Measurements from ENCODE around the gene ZNF800.

Gene ZNF800

DNA sequence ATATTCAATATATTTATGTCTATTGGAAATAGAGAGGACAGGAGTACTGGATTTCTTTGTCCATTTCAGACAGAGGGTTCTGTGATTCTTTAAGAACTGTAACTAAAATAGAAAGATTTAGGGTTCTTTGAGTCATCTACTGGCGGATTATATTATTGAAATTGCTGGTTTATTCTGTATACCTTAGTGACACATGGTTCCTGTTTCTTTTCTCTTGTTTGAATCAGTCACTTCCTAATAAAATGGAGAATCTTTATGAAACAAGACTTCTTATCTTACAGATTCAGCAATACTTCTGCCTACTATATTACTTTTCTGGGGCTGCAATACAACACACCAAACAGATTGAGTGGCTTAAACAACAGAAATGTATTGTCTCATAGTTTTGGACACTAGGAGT is 20.8 kb upstream of the ZNF800 start:
- Histone ChIP-seq H3K23ac (ENCODE audit: low read length in 2 of 2) (no peak overlapping the region), H3K4ac (ENCODE audit: low read depth in 1 of 2, low read length in 2 of 2) (no peak overlapping the region), H3K14ac (ENCODE audit: low read length in 2 of 2) (no peak overlapping the region), H2BK15ac (ENCODE audit: low read depth, poor library complexity, severe bottlenecking) (no peak overlapping the region), H3K18ac (ENCODE audit: low read depth in 1 of 2, low read length in 2 of 2) (no peak overlapping the region), H2BK5ac (ENCODE audit: low read depth, low read length, poor library complexity, severe bottlenecking) (no peak overlapping the region), H3K4me1 (ENCODE audit: control insufficient read depth, insufficient read depth, low read depth, low read length) (no peaks in the 10 kb centered on the region), H3K9ac (ENCODE audit: low read length) (no peak overlapping the region), H3K27ac (ENCODE audit: low read length, poor library complexity, severe bottlenecking) (no peak overlapping the region), H2BK120ac (ENCODE audit: low read depth, low read length) (no peak overlapping the region), H2AK5ac (ENCODE audit: low read length, severe bottlenecking) (no peak overlapping the region), H3K4me3 (ENCODE audit: insufficient read depth in 1 of 2, low read depth in 1 of 2, low read length in 2 of 2) (no peak overlapping the region), H2BK12ac (ENCODE audit: low read length in 2 of 2) (no peak overlapping the region), H3K9me3 (ENCODE audit: control insufficient read depth, low read length) (no peaks in the 10 kb centered on the region), H3K27me3 (ENCODE audit: control insufficient read depth in 1 of 2, insufficient read depth in 1 of 2, low read length in 2 of 2) (no peaks in the 10 kb centered on the region), H4K8ac (ENCODE audit: low read length) (no peak overlapping the region), H3K4me2 (ENCODE audit: low read length, poor library complexity, severe bottlenecking) (no peak overlapping the region), H2AFZ (ENCODE audit: low read depth, low read length) (no peak overlapping the region), H4K91ac (ENCODE audit: low read length) (no peak overlapping the region), H3K79me1 (replicated peaks; ENCODE audit: low read length, poor library complexity, severe bottlenecking) (no peaks in the 10 kb centered on the region), H3K36me3 (ENCODE audit: control insufficient read depth in 1 of 2, insufficient read depth in 2 of 2, low read depth in 1 of 2, low read length in 2 of 2) (no peaks in the 10 kb centered on the region)
- no peak for DNase-seq
- no CpG with 5 or more reads among the region's 1 CpG for WGBS

DNA sequence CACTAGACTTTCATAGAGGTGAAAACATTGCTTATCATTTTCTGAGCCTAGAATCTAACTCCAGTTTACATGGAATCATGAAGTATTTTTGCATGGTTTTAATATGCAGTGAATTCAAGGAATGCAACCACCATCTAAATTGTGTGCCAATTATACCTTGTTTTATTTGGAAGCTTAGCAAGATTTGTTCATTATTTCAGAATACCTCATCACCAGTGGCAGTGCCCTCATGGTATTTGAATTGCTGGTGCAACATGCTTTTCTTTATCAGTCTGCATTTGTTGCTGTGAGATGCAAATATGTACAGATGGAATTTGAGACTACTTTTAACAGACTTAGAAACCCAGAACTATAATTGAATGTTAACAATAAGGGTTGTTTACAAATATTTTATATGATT is 18.7 kb upstream of the ZNF800 start:
- H4K8ac ChIP-seq (ENCODE audit: low read length): no peak overlapping the region
- H3K9ac ChIP-seq (ENCODE audit: low read length): no peak overlapping the region
- no peak overlapping the region for H3K27ac ChIP-seq (ENCODE audit: low read length, poor library complexity, severe bottlenecking)

DNA sequence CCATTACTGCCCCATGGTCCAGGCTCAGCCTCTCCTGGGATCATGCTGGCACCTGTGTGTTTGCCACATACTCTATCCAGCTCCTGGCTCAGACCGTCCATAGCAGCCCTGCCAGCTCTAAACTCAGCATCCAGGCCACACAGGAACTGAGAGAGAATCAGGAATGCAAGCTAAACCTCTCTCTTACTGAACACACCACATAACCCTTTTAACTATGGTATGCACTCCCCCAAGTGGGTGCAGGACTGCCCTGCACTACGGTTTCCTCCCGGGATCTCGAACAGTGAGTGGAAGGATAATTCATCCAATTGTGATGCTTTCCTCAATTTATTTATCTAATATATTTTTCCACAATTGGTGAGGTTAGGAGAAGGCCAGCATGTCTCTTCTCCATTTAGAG is 17.1 kb upstream of the ZNF800 start:
- peaks cover 3 to 11% of the 10 kb centered on the region in 2 experiments for H3K27me3 ChIP-seq (ENCODE audit: control insufficient read depth in 1 of 2, insufficient read depth in 1 of 2, low read length in 2 of 2)
- no peaks in the 10 kb centered on the region for H3K79me1 ChIP-seq (replicated peaks; ENCODE audit: low read length, poor library complexity, severe bottlenecking)
- H3K9ac ChIP-seq (ENCODE audit: low read length): no peak overlapping the region
- no peak overlapping the region for H4K8ac ChIP-seq (ENCODE audit: low read length)
- no peak overlapping the region for H3K23ac ChIP-seq (ENCODE audit: low read length in 2 of 2)
- H3K36me3 ChIP-seq (ENCODE audit: control insufficient read depth in 1 of 2, insufficient read depth in 2 of 2, low read depth in 1 of 2, low read length in 2 of 2): no peaks in the 10 kb centered on the region
- no peak overlapping the region for H3K4ac ChIP-seq (ENCODE audit: low read depth in 1 of 2, low read length in 2 of 2)
- H2AFZ ChIP-seq (ENCODE audit: low read depth, low read length): no peak overlapping the region
- H2BK120ac ChIP-seq (ENCODE audit: low read depth, low read length): no peak overlapping the region
- WGBS: 75% methylated on average over 1 of the region's 4 CpGs
- no peak overlapping the region for H2BK12ac ChIP-seq (ENCODE audit: low read length in 2 of 2)
- no peak overlapping the region for H3K27ac ChIP-seq (ENCODE audit: low read length, poor library complexity, severe bottlenecking)
- no peak overlapping the region for H4K91ac ChIP-seq (ENCODE audit: low read length)
- no peak overlapping the region for H2BK5ac ChIP-seq (ENCODE audit: low read depth, low read length, poor library complexity, severe bottlenecking)
- no peaks in the 10 kb centered on the region for H3K4me1 ChIP-seq (ENCODE audit: control insufficient read depth, insufficient read depth, low read depth, low read length)
- H2BK15ac ChIP-seq (ENCODE audit: low read depth, poor library complexity, severe bottlenecking): no peak overlapping the region
- H3K9me3 ChIP-seq (ENCODE audit: control insufficient read depth, low read length): no peaks in the 10 kb centered on the region
- no peak overlapping the region for H3K18ac ChIP-seq (ENCODE audit: low read depth in 1 of 2, low read length in 2 of 2)
- no peak overlapping the region for H3K4me2 ChIP-seq (ENCODE audit: low read length, poor library complexity, severe bottlenecking)
- H2AK5ac ChIP-seq (ENCODE audit: low read length, severe bottlenecking): no peak overlapping the region
- DNase-seq: no peak
- H3K4me3 ChIP-seq (ENCODE audit: insufficient read depth in 1 of 2, low read depth in 1 of 2, low read length in 2 of 2): no peak overlapping the region
- no peak overlapping the region for H3K14ac ChIP-seq (ENCODE audit: low read length in 2 of 2)

More for the DNA sequence above, 18.7 kb upstream of the ZNF800 start:
- H2AFZ ChIP-seq (ENCODE audit: low read depth, low read length): no peak overlapping the region
- H3K18ac ChIP-seq (ENCODE audit: low read depth in 1 of 2, low read length in 2 of 2): no peak overlapping the region
- H3K36me3 ChIP-seq (ENCODE audit: control insufficient read depth in 1 of 2, insufficient read depth in 2 of 2, low read depth in 1 of 2, low read length in 2 of 2): no peaks in the 10 kb centered on the region
- DNase-seq: no peak
- H2BK120ac ChIP-seq (ENCODE audit: low read depth, low read length): no peak overlapping the region
- no peak overlapping the region for H3K4me3 ChIP-seq (ENCODE audit: insufficient read depth in 1 of 2, low read depth in 1 of 2, low read length in 2 of 2)
- no peak overlapping the region for H3K14ac ChIP-seq (ENCODE audit: low read length in 2 of 2)
- H2BK15ac ChIP-seq (ENCODE audit: low read depth, poor library complexity, severe bottlenecking): no peak overlapping the region
- no peaks in the 10 kb centered on the region for H3K4me1 ChIP-seq (ENCODE audit: control insufficient read depth, insufficient read depth, low read depth, low read length)
- no peak overlapping the region for H2BK5ac ChIP-seq (ENCODE audit: low read depth, low read length, poor library complexity, severe bottlenecking)
- H3K4me2 ChIP-seq (ENCODE audit: low read length, poor library complexity, severe bottlenecking): no peak overlapping the region
- no peak overlapping the region for H3K4ac ChIP-seq (ENCODE audit: low read depth in 1 of 2, low read length in 2 of 2)
- no peak overlapping the region for H2BK12ac ChIP-seq (ENCODE audit: low read length in 2 of 2)
- H3K79me1 ChIP-seq (replicated peaks; ENCODE audit: low read length, poor library complexity, severe bottlenecking): no peaks in the 10 kb centered on the region
- no peak overlapping the region for H2AK5ac ChIP-seq (ENCODE audit: low read length, severe bottlenecking)
- no peak overlapping the region for H3K23ac ChIP-seq (ENCODE audit: low read length in 2 of 2)
- peaks cover 3 to 9% of the 10 kb centered on the region in 2 experiments for H3K27me3 ChIP-seq (ENCODE audit: control insufficient read depth in 1 of 2, insufficient read depth in 1 of 2, low read length in 2 of 2)
- no peaks in the 10 kb centered on the region for H3K9me3 ChIP-seq (ENCODE audit: control insufficient read depth, low read length)
- H4K91ac ChIP-seq (ENCODE audit: low read length): no peak overlapping the region

DNA sequence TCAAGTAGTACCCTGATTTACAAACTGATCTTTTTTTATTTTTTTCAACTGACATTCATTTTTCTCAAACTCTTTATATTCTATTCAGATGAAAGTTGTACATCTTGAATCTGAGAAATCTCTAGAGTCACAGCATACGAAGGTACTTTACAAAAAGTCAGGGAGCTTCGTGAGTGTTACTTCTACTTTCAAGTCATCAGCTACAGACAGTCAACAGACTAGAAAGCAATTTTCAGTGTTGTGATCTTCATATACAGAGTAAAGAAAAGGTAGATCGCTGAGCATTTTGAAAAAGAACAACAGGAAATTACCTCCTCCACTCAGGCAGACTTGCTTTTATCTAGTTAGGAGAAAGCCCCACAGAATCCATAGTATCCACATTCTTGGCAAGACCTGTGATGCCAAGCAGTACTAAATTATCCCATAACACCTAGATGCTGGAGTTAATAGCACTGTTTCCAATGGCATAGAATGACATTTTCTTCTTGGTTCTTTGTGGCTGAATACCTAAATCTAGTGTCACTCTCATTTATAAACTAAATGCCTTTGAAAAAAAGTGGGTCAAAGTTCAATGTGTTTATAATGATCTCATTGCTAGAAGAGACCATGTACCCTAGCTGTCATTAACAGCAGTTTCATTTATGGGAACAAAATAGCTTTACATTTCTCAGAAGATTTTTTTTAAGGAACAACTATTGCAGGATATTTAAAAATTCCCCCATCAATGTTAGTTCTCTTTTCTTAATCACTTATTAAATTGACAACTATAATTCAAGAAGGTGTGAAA is 12.0 kb upstream of the ZNF800 start:
- no peak overlapping the region for H3K9ac ChIP-seq (ENCODE audit: low read length)
- H4K91ac ChIP-seq (ENCODE audit: low read length): no peak overlapping the region
- no peaks in the 10 kb centered on the region for H3K4me1 ChIP-seq (ENCODE audit: control insufficient read depth, insufficient read depth, low read depth, low read length)
- no peak overlapping the region for H3K14ac ChIP-seq (ENCODE audit: low read length in 2 of 2)
- no peak overlapping the region for H2BK120ac ChIP-seq (ENCODE audit: low read depth, low read length)
- no peaks in the 10 kb centered on the region for H3K36me3 ChIP-seq (ENCODE audit: control insufficient read depth in 1 of 2, insufficient read depth in 2 of 2, low read depth in 1 of 2, low read length in 2 of 2)
- no peak overlapping the region for H3K4ac ChIP-seq (ENCODE audit: low read depth in 1 of 2, low read length in 2 of 2)
- no peak overlapping the region for H2BK12ac ChIP-seq (ENCODE audit: low read length in 2 of 2)
- no peak overlapping the region for H2AK5ac ChIP-seq (ENCODE audit: low read length, severe bottlenecking)
- H3K9me3 ChIP-seq (ENCODE audit: control insufficient read depth, low read length): no peaks in the 10 kb centered on the region
- H3K79me1 ChIP-seq (replicated peaks; ENCODE audit: low read length, poor library complexity, severe bottlenecking): no peaks in the 10 kb centered on the region
- no peak overlapping the region for H4K8ac ChIP-seq (ENCODE audit: low read length)
- DNase-seq: no peak
- no peak overlapping the region for H2BK15ac ChIP-seq (ENCODE audit: low read depth, poor library complexity, severe bottlenecking)
- no peak overlapping the region for H3K27ac ChIP-seq (ENCODE audit: low read length, poor library complexity, severe bottlenecking)
- 58% methylated on average over 1 of the region's 3 CpGs for WGBS
- H2BK5ac ChIP-seq (ENCODE audit: low read depth, low read length, poor library complexity, severe bottlenecking): no peak overlapping the region
- no peak overlapping the region for H3K23ac ChIP-seq (ENCODE audit: low read length in 2 of 2)
- no peak overlapping the region for H2AFZ ChIP-seq (ENCODE audit: low read depth, low read length)
- H3K4me3 ChIP-seq (ENCODE audit: insufficient read depth in 1 of 2, low read depth in 1 of 2, low read length in 2 of 2): no peak overlapping the region
- no peak overlapping the region for H3K18ac ChIP-seq (ENCODE audit: low read depth in 1 of 2, low read length in 2 of 2)
- no peak overlapping the region for H3K4me2 ChIP-seq (ENCODE audit: low read length, poor library complexity, severe bottlenecking)
- H3K27me3 ChIP-seq (ENCODE audit: control insufficient read depth in 1 of 2, insufficient read depth in 1 of 2, low read length in 2 of 2): peaks cover 6 to 17% of the 10 kb centered on the region in 2 experiments
